ENCODE results near the gene TH.
"Not testable (repeated sequence)": the region's sequence is repeated elsewhere in the genome, so short reads cannot be mapped to it uniquely, and the experiment has no call there.

The TH gene

DNA sequence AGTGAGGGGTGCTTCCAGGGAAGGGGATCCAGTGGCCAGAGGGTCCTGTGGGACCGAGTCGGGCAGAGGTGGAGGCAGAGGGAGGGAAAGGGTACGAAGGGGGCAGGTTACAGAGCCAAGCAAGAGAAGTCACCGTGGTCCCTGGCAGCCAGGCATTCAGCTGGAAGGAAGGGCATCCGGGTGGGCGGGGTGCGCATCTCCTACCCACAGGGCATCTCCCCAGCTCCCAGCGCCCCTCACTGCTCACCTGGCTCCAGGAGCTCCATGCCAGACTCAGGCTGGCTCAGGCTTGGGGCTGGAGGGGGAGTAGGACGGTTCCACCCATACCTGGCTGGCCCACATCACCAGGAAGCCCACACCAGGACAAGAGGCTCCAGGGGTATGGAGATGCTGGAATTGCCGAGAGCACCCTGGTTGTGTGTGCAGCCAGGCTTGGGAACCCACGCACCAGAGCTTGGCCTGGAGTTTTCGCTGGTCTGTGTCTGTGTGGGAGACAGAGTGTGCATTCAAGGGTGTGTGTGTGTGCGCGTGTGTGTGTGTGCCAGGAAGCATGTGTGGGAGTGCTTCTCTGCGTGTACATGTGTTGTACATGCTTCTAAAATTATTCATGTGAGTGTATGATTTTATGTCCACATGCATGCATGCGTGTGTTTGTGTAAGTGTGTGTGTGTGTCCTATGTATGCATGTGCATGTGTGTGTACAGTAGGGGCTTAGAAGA lies 6.6 kb upstream of the TH start:
- DNase-seq (ENCODE audit: low read depth) = not testable (repeated sequence)

DNA sequence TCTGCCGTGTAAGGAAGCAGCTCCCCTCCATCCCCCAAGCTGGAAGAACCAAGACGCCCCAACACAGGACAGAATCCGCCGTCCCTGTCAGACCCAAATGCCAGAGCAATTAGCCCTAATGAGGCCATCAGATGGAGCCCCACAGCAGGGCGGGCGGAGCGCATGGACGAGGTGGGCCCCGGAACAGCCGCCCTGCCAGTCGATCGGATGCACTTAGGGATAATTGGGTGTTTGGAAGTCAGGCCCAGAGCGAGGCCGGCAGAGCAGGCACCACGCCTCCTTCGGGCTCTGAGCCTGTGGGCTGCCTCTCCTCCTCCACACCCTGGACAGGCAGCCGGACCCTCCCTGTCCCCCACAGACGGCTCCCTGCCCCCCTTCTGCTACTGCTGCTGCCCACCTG lies 5.5 kb upstream of the TH start:
- no peak for DNase-seq (ENCODE audit: low read depth)

DNA sequence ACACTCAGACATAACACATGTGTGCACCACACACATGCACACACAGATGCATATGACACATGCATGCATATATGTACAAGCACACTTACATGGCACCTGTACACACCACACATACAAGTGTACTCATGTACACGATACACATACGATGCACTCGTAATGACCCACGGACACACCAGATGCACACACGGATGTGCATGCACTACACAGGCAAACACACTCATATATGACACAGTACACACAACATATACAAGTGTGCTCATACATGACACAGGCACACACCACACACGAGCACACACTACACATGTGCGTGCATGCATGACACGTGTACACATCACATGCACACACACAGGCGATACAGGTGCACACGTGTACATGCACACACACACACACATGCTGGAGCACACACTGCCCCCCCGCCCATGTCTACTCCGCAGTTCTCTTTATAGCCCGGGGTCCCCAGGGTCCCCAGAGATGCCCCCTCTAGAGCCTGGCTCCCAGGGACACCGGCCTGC lies 4.8 kb upstream of the TH start:
- DNase-seq (ENCODE audit: low read depth) = no peak

DNA sequence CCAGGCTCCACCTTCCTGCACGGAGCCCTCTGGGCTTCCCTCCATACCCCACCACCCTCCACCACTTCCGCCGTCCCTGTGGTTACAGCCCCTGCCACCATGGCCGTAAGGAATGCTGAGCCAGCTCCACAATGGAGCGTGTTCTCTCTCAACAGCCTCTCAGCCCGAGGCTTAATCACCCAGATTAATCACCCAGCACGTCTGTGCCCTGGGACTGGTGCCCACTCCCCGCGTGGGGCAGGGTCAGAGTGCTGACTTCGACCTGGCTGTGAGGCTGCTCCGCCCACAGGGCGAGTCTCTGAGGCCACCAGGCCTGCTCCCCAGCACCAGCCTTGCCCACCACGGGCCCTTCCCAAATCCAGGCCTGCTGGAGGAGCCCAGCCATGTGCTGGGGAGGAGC lies 4.0 kb upstream of the TH start:
- DNase-seq (ENCODE audit: low read depth) = no peak

DNA sequence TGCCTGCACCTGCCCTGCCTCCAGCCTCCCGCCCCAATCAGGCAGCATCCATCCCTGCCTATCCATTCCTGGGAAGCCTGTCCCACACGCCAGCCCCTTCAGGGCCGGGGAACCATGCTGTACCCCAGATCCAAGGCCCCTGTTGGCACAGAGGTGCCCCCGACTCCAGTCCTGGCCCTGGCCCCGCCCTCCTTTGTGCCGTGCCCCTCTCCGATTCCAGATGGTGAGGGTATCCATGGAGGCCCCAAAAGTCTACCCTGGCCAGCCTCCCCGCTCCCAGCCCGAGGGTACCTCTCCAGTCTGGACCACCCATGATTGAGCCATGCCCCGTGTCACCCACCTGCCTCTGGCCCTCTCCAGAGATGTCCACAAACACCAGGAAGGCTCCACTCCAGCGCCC lies 2.7 kb upstream of the TH start:
- DNase-seq (ENCODE audit: low read depth) = no peak

DNA sequence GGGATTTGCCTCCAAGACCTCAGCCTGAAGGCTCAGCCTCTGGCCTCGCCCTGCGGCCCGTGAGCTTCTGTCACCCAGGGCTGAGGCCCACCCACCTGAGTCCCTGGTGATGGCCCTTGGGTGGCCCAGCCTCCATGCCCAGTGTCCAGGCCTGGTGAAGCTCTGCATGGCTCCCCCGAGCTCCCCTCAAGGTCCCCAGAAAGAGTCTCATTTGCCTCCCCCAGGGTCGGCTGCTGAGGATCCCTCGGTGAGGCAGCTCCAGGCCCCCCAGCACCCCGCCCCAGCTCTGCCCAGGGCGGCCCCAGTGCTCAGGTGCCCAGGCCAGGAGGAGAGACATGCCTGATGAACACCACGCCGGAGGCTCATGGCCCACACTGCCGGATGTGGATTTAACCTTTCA lies 2.1 kb upstream of the TH start:
- DNase-seq (ENCODE audit: low read depth) = no peak

DNA sequence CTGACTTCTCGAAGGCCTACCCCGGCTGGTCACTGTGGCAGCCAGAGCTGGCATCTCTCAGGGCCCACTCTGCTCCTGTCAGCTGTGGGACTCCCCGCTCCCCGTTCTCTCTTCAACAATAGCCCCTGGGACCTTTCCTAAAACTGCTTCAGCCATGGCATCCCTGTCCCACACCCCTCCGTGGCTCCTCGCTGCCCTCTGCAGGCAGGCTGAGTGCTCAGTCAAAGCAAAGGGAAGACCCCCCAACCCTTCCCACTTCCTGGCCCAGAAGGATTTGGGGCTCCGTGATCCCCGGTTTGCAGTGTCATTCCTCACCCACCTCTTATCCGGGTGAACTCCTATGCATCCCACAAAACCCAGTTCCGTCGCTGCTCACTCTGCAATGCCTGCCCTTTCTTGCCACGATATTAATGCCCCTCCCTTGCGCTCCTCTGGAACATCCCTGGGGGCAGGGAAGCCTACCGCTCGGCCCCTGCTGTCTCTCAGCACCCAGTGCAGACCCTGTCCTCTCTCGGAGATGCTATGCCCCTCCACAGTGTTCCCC lies 1.6 kb upstream of the TH start:
- no peak for DNase-seq (ENCODE audit: low read depth)

DNA sequence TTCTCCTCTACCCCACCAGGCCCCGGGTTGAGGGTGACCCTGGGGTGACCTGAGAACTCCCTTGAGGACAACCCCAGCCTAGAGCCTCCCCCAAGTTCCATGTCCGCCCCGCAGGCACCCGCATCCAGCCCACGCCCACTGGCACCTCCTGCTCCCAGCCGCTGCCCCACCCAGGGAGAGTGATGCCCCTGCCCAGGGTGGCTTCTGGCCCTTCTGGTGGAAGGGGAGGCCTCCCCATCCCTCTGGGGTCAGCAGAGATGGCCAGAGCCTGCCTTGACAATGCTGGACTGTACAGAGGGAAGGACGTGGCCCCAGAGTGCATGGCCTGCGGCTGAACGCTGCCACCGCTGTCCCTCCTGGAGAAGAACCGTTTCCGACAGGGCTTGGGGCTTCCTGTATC lies 1.1 kb upstream of the TH start:
- no peak for DNase-seq (ENCODE audit: low read depth)

DNA sequence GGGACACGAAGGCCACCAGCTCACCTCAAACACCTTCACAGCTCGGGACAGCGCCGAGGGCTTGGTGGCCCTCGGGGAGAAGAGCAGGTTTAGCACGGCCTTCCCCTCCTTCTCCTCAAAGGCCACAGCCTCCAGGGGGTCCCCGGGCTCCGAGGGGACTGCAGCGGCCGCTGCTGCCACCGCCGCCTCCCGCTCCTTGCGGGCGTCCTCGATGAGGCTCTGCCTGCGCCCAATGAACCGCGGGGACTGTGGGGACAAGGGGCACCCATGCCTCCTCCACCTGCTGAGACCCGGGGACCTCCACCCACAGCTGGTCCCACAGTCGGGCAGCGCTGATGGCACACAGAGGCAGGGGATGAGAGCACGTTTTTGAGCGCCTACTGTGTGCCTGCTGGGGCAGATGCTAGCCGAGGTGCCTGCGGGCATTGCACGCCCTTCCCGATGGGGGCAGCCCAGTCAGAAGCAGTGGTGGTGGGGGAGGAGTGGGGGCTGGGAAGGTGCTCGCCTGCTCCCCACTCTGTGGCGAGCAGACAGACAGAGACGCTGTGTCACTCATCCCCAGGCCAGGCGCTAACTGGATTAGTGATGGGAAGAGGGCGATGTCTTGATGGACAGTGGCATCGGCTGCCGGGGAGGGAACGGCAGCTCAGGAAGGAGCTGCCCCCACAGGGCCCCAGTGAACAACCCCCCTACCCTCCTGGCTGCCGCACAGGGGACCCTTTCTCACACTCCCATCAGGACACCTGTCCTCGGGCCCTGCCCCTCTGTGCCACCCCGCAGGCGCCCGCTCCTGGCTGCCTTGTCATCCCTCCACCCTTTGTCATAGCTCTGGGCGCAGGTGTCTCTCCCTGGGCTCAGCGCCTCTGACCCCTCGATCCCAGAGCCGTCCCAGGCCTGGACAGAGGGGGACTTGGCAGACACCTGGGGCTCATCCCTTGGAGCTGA lies 1.7 kb downstream of the TH start:
- no peak for DNase-seq (ENCODE audit: low read depth)

DNA sequence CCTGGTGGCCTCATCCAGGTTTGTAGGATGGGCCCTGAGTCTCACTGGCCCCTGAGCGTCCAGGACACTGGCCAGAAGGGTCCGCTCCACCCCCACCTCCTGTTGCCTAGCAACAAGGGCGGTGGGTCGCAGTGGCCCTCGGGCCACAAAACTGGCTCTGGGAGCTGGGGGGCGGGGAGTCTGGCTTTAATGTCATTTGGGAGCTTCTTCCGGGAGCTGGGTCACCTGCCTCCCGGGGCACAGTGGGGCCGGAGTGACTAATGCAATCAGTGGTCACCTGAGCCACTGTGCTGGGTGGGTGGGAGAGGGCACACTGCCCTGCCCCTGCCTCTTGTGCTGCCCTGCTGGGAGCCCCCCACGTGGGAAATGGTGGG lies 2.6 kb downstream of the TH start:
- DNase-seq (ENCODE audit: low read depth) = no peak

DNA sequence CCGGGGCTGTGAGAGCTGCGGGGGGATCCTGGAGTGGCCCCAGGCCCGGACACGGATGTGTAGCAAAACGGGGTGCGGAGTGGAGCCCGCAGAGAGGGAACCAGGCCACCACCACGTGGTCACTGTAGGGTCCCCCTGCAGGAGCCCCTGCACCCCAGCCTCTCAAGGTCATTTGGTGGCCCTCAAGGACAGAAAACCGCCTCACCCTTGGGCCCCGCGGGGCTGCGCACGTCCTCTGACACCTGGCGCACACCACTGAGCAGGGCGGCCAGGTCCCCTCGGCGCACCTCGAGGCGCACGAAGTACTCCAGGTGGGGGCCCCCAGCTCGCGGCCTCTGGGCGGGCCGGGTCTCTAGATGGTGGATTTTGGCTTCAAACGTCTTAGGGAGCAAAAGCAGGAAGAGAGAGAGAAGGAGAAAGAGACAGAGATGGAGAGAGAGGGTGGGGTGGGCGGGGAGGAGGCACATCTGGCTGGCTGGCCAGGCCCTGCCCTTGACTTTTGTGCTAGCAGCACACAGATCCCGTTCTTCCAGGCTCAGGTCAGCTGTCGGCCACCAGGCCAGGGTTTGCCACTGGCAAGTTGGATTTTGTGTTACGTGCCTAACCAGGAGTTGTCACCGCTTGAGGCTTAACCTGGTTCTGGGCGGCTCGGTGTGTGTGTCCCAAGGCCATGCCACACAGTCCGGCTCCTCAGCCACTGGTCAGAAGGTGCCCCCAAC lies 3.2 kb downstream of the TH start:
- no peak for DNase-seq (ENCODE audit: low read depth)

DNA sequence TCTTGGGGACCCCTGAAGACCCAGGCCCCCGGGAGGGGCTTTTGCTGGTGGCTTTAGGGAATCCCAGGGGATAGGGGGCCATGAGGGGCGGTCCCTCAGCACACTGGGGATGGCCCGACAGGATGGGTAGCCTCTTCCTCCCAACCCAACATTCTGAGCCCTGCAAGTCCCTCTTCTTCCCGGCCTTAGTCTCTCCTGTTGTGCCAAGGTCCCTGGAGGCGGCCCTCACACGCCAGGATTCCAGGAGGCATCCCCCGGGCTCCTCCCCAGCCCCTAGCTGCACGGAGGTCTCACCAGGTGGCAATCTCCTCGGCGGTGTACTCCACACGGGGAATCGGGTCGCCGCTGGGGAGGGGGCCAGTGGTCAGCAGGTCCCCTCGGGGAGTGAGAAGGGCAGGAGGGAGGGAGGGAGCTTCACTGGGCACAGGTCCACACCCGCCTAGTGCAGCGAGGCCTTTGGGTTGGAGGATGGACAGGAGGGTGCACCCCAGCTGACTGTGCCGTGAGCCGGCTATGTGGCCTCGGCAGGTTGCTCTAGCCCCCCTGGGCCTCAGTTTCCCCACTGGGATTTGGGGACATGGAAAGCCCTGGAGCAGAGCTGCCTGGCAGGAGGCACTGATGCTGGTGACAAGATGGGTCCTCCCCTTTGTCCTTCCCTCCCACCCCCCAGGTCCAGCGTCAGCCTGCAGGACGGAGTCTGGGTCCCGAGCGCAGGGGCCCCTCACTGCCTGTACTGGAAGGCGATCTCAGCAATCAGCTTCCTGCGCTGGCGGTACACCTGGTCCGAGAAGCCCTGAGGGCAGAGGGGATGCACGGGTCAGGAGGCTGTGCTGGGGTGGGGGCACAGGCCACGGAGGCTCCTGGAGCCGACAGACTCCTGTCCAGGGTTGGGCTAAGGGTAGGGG lies 4.2 kb downstream of the TH start:
- DNase-seq (ENCODE audit: low read depth) = no peak

DNA sequence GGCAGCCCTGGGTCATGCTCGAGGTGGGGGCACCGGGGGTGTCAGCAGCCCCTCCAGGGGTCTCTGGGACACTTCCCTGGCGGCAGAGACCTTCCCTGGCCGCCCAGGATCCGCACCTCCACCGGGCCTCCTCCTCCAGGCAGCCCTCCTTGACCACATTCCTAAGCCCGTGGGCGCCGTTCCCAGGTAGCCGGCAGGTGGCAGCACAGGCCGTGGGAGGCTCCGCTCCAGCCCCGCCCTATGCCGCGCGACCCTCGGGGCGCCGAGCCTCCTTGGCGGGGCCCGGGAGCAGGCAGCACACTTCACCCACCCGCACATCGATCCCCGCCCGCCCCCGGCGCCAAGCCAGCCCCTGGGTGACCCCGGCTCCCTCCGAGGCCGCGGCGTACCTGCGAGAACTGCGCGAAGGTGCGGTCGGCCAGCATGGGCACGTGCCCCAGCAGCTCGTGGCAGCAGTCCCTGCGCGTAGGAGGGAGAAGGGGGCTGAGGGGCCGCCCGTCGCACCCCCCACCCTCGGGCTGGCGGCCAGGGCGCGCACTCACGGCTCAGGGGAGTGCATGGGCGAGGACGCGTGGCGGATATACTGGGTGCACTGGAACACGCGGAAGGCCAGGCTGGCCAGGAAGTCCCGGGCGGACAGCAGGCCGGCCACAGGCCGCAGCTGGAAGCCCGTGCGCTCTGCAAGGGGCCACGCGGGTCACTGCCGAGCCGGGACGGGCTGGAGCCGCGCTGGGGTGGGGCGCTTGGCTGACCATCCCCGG lies 5.3 kb downstream of the TH start:
- no peak for DNase-seq (ENCODE audit: low read depth)

DNA sequence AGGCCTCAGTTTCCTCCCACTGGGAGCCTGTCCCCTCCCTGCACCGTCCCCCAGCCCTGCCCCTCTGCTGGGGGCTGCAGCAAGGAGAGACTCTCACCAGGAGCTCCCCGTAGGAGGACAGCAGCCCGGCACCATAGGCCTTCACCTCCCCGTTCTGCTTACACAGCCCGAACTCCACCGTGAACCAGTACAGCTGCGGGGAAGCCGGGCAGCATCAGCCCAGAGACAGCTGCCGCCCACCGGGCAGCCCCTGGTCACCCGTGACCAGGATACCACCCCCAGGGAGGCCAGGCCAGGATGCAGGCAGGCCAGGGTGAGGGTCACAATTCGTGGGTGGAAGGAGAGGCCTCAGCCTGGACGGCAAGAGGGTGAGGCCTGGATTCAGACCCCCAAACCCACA lies 6.0 kb downstream of the TH start:
- DNase-seq (ENCODE audit: low read depth) = no peak

DNA sequence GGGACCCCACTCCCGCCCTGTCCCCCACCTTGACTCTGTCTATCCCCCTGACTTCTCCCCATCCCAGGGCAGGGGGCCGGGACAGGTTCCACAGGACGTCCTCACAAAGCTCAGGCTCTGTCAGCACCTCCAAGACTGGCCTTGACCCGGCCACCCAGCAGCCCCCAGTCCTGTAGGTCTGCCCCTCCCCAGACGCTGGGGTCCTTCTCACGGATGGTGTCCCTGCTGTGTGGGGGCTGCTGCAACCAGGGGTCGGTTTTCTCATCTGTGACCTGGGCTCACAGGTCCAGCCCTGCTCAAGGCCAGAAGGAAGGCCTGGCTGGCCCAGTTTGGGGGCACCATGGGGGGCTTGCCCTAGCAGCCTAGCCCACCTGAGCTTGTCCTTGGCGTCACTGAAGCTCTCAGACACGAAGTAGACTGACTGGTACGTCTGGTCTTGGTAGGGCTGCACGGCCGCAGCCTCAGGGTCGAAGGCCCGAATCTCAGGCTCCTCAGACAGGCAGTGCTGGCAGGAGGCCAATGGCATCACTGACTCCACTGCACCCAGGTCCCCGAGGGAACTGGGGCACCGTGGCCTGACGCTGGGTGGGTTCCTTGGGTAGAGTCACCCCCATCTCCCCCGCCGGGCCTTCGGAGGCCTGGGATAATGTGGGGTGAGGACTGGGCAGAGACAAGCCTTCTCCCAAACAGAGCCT lies 6.6 kb downstream of the TH start:
- DNase-seq (ENCODE audit: low read depth) = no peak

DNA sequence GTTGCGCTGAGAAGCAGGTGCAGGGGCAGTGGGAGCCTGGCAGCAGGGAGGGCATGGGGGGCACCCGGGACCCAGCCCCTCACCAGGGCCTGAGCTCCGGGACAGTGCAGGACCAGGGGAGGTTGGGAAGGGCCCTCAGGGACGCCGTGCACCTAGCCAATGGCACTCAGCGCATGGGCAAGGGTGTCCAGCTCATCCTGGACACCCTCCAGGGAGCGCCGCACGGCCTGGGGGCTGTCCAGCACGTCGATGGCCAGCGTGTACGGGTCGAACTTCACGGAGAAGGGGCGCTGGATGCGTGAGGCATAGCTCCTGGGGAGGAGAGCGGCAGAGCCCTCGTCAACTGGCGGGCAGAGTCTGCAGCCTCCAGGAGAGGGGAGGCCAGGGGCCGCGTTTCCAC lies 7.5 kb downstream of the TH start:
- no peak for DNase-seq (ENCODE audit: low read depth)

DNA sequence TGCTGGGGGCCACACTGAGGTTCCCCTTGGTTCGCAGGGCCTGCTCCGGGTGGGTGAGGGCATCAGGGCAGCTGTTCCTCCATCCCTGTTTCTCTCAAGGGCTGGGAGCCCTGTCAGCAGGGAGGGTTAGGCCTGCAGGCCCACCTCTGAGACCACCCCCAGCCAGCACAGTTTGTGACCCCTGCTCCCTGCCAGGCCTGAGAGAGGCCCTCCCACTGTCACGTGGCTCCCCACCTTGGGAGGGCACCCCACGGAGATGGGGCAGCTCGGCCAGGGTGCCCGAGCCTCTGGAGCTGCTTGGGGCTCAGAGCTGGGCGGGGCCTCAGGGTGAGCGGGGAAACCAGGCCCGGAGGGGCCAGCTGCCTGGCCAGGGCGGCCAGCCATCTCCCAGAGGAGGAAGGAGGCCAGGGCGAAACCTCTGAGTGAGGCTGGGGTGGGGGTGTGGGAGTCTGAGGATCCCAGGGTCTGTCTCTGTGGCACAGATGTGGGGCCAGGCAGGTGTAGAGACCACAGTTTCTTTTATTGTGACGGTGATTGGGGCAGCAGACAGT lies 8.1 kb downstream of the TH start:
- DNase-seq (ENCODE audit: low read depth) = no peak

DNA sequence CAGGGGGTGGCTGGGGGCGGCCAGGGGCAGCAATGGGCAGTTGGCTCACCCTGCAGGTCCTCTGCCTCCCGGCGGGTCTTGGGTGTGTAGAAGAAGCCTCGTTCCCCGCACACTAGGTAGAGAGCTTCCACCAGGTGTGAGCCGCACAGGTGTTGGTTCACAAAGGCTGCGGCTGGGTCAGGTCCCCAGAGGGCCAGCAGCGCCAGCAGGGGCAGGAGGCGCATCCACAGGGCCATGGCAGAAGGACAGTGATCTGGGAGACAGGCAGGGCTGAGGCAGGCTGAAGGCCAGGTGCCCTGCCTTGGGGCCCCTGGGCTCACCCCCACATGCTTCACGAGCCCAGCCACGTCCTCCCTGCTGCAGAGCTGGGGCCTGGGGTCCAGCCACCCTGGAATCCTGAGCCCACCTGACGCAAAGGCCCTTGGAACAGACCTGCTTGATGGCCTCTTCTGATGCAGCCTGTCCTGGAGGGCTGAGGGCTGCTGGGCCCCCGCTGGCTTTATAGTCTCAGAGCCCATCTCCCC lies 10.8 kb downstream of the TH start, which contains the start of gene INS:
TSS of gene INS (minus strand) at position 474 of the 524 bp plus-strand sequence. CDS start at position 236, 238 bp downstream.
- DNase-seq (ENCODE audit: low read depth) = no peak
